ENCODE data around the gene RTL5. TPM values are rescaled to one million over a fixed set of nuclear protein-coding genes. Genes with fewer than 3 reads are reported as not detected.

RTL5 gene
- total RNA-seq, 1 experiment from 2014 or later: 0.03 TPM

DNA sequence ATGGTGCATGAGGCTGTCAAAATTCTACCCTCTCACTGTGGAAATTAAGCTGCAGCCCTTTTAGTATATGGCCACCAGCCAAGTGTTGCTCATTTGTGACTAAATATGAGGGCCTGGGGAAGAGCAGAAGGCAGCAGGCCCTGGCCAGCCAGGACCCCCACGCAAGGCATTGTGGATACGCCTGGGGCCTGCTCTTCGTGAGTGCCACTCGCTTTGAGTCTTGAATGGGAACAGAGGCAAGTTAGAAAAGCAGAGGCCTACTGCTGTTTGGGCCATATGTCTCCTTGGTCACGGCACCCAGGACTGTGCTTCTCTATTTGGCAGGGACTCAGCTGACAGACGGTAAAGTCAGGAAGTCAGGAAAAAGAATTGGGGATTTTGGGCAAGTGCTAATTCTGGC, 10.9 kb downstream of the RTL5 start:
- H3K9me3 ChIP-seq: no peaks in the 10 kb centered on the region
- no peak overlapping the region for H3K4me3 ChIP-seq
- DNase-seq: peak; percentile 34

DNA sequence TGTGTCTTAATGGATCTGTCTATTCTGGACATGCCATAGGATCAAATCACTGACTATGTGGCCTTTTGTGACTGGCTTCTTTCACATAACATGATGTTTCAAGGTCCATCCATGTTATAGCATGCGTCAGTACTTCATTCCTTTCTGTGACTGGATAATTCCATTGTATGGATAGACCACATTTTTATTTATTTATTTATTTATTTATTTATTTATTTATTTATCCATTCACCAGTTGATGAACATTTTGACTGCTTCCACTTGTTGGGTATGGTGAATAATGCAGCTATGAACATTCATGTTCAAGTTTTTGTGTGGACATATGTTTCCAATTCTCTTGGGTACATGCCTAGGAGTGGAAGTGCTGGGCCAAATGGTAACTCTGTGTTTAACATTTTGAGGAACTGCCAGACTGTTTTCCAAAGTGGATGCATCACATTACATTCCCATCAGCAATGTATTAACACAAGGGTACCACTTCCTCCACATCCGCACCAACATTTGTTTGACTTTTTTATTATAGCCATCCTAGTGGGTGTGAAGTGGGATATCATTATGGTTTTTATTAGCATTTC, 14.0 kb downstream of the RTL5 start:
- no peak overlapping the region for H3K4me3 ChIP-seq
- no peak for DNase-seq
- H3K36me3 ChIP-seq: no peaks in the 10 kb centered on the region
- H3K9me3 ChIP-seq: no peaks in the 10 kb centered on the region
- no peaks in the 10 kb centered on the region for H3K27me3 ChIP-seq

More for the DNA sequence above, 10.9 kb downstream of the RTL5 start:
- no peaks in the 10 kb centered on the region for H3K27me3 ChIP-seq
- no peaks in the 10 kb centered on the region for H3K36me3 ChIP-seq

DNA sequence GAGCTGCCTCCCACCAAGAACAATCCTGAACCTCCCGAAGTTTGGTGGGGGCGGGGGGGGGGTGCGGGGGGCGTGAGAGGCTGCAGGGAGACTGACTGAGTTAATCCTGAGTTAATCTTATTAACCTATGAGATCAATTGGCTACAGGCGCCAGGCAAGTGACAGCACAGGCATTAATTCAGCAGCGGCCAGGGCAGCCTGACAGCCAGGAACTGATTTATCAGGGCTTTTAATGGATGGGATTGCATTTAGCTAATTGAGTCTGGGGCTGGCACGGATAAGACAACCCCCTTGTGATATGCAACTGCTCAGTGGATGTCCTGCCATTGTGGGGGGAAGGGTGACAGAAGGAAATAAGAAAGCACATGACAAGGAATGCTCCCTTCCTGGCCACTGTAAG, 16.3 kb downstream of the RTL5 start:
- H3K27me3 ChIP-seq: no peaks in the 10 kb centered on the region
- no peak for DNase-seq

DNA sequence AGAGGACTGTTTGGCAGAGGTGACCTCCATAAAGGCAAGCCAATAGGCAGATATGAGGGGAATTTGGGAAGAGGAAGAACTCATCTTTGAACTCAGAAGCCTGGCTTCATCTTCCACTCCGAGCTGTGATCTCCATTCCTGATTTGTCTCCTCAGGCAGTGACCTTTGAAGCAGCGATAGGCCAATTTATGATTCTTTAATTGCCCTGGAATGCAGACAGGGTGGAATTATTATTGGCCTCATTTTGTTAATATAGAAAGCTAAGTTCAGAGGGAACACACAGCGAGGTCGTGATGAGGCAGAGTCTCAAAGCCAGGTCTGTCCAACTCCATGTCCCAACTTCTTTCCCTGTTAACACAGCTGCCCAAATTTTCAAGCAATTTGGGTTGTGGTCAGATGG, 16.9 kb downstream of the RTL5 start:
- no peak overlapping the region for H3K4me3 ChIP-seq
- H3K27me3 ChIP-seq: no peaks in the 10 kb centered on the region
- H3K36me3 ChIP-seq: no peaks in the 10 kb centered on the region
- H3K9me3 ChIP-seq: no peaks in the 10 kb centered on the region
- no peak for DNase-seq

More for the DNA sequence above, 16.3 kb downstream of the RTL5 start:
- Histone ChIP-seq H3K4me3 (no peak overlapping the region), H3K36me3 (no peaks in the 10 kb centered on the region), H3K9me3 (no peaks in the 10 kb centered on the region)

GRCh38 chrX:72114306-72114705, 17.4 kb downstream of the RTL5 start:
- no peak overlapping the region for H3K4me3 ChIP-seq
- no peaks in the 10 kb centered on the region for H3K27me3 ChIP-seq
- no peaks in the 10 kb centered on the region for H3K36me3 ChIP-seq
- no peak for DNase-seq
- no peaks in the 10 kb centered on the region for H3K9me3 ChIP-seq

GRCh38 chrX:72113461-72113860, 18.3 kb downstream of the RTL5 start:
- no peaks in the 10 kb centered on the region for H3K27me3 ChIP-seq
- no peaks in the 10 kb centered on the region for H3K9me3 ChIP-seq
- no peaks in the 10 kb centered on the region for H3K36me3 ChIP-seq
- no peak overlapping the region for H3K4me3 ChIP-seq
- no peak for DNase-seq

GRCh38 chrX:72110876-72111708, 20.6 kb downstream of the RTL5 start:
- Histone ChIP-seq H3K4me3 (no peak overlapping the region), H3K9me3 (no peaks in the 10 kb centered on the region), H3K36me3 (no peaks in the 10 kb centered on the region), H3K27me3 (no peaks in the 10 kb centered on the region)
- no peak for DNase-seq

GRCh38 chrX:72110051-72110875, 21.5 kb downstream of the RTL5 start:
- Histone ChIP-seq H3K27me3 (no peaks in the 10 kb centered on the region), H3K36me3 (no peaks in the 10 kb centered on the region), H3K4me3 (no peak overlapping the region), H3K9me3 (no peaks in the 10 kb centered on the region)
- no peak for DNase-seq

GRCh38 chrX:72108666-72109065, 23.0 kb downstream of the RTL5 start:
- DNase-seq: no peak
- no peak overlapping the region for H3K4me3 ChIP-seq
- no peaks in the 10 kb centered on the region for H3K36me3 ChIP-seq
- no peaks in the 10 kb centered on the region for H3K27me3 ChIP-seq
- no peaks in the 10 kb centered on the region for H3K9me3 ChIP-seq

DNA sequence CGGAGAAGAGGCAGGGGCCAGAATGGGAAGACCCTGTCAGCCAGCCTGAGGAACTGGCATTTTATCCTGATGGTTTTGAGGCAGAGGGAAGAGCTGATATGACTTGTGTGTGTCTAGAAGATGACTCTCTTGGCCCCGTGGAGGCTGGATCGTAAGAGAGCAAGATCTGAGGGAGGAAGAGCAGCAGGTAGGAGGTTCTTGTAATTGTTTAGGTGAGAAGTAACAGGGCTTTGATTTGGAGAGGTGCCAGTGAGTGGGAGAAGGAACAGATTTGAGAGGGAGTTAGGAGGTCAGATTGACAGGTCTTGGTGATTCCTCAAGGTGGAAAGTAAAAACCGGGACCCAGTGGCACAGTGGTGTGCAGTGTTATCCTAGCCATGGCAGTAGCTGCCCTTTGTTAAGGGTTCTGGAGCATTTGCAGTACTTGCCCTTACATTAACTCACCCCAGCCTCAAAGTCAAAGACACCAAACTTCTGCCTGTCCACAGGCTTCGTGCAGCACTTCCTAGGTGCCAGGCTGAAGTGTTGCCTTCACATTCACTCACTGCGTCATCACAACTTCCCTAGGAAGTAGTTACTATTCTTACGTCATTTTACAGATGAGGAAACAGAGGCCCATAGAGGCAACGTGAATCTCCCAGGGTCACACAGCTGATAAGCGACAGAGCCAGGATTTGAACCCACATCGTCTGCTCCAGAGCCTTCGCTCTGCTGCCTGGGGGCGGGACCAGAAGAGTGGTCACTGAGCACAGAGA, 23.7 kb downstream of the RTL5 start:
- no peaks in the 10 kb centered on the region for H3K36me3 ChIP-seq
- no peak overlapping the region for H3K4me3 ChIP-seq
- no peaks in the 10 kb centered on the region for H3K27me3 ChIP-seq
- no peaks in the 10 kb centered on the region for H3K9me3 ChIP-seq
- DNase-seq: no peak

DNA sequence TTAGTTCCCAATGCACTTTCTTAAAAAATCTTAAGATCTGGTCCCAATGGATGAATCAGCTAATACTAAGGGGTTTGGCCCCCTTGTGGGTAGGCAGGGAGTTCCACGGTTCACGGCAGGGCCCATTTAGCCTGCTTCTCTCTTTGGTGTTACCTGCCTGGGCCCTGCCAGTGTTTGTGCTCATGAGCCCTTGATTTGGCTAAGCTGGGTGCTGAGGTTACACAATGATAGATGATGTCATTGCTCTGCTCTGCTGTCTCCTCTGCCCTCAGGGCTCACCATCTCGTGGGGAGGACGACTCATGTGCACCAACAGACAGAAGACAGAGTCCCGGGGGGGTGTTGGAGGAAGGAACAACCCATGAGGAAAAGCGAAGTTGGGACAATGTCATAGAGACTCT, 24.4 kb downstream of the RTL5 start:
- no peaks in the 10 kb centered on the region for H3K27me3 ChIP-seq
- no peak overlapping the region for H3K4me3 ChIP-seq
- peak; percentile 59 for DNase-seq
- H3K9me3 ChIP-seq: no peaks in the 10 kb centered on the region
- no peaks in the 10 kb centered on the region for H3K36me3 ChIP-seq

GRCh38 chrX:72105436-72105835, 26.3 kb downstream of the RTL5 start:
- H3K4me3 ChIP-seq: no peak overlapping the region
- DNase-seq: no peak
- no peaks in the 10 kb centered on the region for H3K36me3 ChIP-seq
- no peaks in the 10 kb centered on the region for H3K9me3 ChIP-seq
- no peaks in the 10 kb centered on the region for H3K27me3 ChIP-seq

- H3K27me3 ChIP-seq: no peaks in the 10 kb centered on the region
- H3K9me3 ChIP-seq: no peaks in the 10 kb centered on the region
- no peaks in the 10 kb centered on the region for H3K36me3 ChIP-seq
- H3K4me3 ChIP-seq: no peak overlapping the region
- no peak for DNase-seq
Measured at GRCh38 chrX:72102760-72103159, 29.0 kb downstream of the RTL5 start.

- no peak for DNase-seq
- H3K36me3 ChIP-seq: no peaks in the 10 kb centered on the region
- H3K27me3 ChIP-seq: no peaks in the 10 kb centered on the region
- no peaks in the 10 kb centered on the region for H3K9me3 ChIP-seq
- no peak overlapping the region for H3K4me3 ChIP-seq
Measured at GRCh38 chrX:72102126-72102525, 29.6 kb downstream of the RTL5 start.

DNA sequence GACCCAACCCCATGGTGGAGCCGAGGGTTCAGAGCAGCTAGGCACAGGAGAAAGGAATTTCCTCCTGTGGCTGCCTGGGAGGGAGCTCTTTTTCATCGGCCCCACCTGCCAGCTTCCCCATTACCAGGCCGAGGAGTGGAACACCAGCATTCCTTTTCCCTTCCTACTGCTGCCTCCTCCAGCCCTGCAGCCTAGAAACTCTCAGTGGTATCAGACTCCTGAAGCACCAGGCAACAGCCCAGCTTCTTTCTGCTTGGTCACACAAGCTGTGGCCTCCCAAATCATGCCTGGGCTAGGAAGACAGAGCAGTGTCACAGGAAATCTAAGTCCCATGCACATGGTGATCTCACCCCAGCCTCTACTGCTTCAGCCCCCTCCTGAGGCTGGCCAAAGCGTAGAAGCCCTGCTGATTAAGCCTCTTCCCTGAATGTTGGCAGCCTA, 30.1 kb downstream of the RTL5 start:
- Histone ChIP-seq H3K36me3 (no peaks in the 10 kb centered on the region), H3K27me3 (no peaks in the 10 kb centered on the region), H3K4me3 (no peak overlapping the region), H3K9me3 (no peaks in the 10 kb centered on the region)
- DNase-seq: no peak

DNA sequence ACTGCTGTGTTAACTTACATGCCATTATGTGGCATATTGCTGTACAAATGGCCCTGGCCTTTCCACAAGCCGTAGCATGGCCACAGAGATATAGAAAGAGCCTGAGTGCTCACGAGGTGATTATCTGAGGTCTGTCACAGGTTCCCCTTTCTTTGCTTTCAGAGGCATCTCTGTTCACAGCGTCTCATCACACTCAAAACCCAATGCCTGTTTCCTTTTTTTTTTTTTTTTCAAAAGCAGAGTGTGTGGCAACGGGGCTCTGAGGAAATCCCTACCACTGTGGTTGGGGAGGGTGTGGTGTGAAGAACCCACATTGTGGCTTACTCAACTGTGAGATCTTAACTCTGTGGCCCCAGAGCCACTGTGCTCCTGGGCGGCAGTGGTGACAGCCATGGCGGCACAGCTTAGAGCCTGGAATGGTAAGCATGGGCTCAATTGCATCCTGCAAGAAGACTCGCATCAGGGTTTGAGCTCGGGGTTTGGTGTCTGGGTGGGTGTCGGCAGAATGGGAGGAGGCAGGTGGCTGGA, 30.8 kb downstream of the RTL5 start:
- no peak for DNase-seq
- H3K36me3 ChIP-seq: no peaks in the 10 kb centered on the region
- no peaks in the 10 kb centered on the region for H3K9me3 ChIP-seq
- no peaks in the 10 kb centered on the region for H3K27me3 ChIP-seq
- no peak overlapping the region for H3K4me3 ChIP-seq
